ENCODE data around the gene EEIG1.

The EEIG1 gene

DNA sequence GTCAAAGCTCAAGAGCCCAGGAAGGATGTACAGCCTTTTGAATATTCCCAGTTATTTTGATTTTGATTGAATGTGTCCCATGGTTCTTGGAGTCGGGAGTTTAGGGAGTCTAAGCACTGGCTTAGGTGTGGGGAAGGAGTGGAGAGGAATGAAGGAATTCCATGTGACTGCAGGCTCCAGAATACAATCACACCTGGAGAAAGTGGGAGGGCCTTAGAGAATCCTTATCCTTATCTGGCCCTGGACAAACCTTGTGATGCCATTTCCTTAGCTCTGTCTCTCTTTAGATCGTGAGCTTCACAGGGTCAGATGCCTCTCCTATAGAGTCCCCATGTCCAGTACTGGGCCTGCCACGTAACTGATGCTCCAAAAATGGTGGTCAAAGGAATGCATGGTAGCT, 4.2 kb upstream of the EEIG1 start:
- TF ChIP-seq, protein P1, sequence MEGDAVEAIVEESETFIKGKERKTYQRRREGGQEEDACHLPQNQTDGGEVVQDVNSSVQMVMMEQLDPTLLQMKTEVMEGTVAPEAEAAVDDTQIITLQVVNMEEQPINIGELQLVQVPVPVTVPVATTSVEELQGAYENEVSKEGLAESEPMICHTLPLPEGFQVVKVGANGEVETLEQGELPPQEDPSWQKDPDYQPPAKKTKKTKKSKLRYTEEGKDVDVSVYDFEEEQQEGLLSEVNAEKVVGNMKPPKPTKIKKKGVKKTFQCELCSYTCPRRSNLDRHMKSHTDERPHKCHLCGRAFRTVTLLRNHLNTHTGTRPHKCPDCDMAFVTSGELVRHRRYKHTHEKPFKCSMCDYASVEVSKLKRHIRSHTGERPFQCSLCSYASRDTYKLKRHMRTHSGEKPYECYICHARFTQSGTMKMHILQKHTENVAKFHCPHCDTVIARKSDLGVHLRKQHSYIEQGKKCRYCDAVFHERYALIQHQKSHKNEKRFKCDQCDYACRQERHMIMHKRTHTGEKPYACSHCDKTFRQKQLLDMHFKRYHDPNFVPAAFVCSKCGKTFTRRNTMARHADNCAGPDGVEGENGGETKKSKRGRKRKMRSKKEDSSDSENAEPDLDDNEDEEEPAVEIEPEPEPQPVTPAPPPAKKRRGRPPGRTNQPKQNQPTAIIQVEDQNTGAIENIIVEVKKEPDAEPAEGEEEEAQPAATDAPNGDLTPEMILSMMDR (conservative IDR thresholded peaks at IDR 0.05): no peak
- no peak overlapping the region for H3K27ac ChIP-seq

DNA sequence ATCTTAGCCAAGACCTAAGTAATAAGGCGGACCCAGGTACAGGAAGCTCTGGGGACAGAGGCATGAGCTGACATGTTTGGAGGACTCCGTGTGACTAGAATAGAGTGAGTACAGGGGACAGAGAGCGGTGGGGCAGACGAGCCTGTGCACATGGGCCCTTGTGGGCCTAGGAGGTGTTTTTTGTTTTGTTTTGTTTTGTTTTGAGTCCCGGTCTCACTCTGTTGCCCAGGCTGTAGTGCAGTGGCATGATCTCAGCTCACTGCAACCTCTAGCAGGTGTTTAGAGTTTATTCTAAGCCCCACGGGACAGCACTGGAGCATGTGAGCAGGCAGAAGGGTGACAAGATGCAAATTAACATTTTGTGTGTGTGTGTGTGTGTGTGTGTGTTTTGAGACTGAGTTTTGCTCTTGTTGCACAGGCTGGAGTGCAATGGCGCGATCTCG, 3.1 kb upstream of the EEIG1 start:
- TF ChIP-seq, protein P1 (conservative IDR thresholded peaks at IDR 0.05): no peak
- H3K27ac ChIP-seq: no peak overlapping the region

DNA sequence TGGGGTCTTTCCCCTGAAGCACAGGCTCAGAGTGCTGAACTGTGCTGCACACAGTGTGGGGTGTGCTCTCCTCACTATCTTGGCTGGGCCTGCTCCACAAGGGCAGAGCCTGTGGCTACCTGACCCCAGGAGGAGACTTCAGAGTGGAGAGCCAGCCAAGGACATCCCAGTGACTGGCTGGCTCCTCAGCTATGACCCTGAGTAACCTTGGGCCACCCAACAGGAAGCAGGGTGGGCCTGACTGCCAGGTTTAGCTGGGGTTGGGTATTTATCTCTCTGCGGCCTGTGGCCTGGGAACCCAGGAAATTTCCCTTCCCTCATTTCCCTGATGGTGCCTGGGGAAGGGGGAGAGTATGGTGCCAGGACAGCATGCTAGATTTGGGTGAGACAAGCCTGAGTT, 2.1 kb upstream of the EEIG1 start:
- TF ChIP-seq, protein P1 (conservative IDR thresholded peaks at IDR 0.05): no peak
- peak overlapping the region; percentile 100; the same call in 1 of the 2 replicates for H3K27ac ChIP-seq

DNA sequence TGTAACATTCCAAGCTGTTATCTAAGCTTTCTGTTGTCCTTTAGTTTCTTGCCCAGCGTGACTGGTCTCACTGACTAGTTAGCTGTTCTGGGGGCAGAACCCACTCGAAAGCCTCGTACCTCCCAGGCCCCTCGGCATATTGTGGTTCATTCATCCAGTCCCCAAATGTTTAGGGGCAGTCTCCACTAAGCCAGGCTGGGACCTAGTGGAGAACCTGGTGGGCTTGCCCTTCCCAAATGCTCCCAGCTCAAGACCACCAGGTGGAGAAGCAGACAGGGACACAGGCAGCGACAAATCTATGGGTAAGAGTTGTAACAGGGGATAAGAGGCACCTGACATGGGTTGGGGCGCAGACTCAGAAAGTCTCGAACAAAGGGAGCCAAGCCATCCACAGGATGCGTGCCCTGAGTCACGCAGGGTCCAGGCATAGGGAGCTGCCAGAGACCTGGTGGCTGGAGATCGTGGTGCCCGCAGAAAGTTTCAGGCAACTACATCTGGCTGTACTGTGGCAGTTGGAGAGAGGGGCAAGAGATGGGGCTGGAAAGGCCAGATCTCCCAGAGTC, 851 bp upstream of the EEIG1 start:
- peak overlapping the region; percentile 100 for H3K27ac ChIP-seq

GRCh38 chr9:127980060-127980705, 606 bp downstream of the EEIG1 start:
- H3K27ac ChIP-seq: peak overlapping the region; percentile 100
- TF ChIP-seq, protein P1 (conservative IDR thresholded peaks at IDR 0.05): no peak

More for the DNA sequence above, 851 bp upstream of the EEIG1 start:
- TF ChIP-seq, protein P1 (conservative IDR thresholded peaks at IDR 0.05): no peak

DNA sequence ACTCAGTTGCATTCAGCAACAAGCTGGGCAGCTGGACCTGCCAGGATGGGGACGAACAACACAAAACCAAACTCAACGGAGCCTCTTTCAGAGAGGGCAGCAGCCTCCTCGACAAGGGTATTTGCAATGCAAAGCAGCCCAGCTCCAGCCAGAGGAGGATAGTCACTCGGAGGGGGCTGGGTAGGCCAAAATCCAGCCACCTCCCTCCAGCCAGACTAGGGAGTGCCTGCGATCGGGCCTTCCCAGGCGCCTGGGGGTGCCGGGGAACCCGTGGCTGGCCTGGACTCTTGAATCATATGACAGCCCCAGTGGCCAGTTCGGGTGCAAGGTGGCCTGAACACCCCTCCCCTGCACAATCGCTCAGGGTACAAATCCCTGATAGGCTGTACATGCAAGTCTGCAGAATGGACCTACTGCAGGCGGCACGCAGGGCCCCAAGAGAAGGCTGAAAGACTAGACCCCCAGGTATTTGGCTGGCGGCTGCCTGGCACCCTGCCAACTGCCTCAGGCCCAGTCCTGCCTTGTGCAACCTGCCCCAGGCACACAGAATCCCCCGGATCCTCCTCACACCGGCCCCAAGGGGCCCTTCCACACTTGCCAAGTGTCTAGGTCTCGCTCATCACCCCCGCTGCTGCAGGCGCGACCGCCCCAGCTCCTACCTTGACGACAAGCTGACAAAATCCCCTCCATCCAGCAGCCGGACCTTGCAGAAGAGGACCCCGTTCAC, 1.3 kb downstream of the EEIG1 start:
- TF ChIP-seq, protein P1 (conservative IDR thresholded peaks at IDR 0.05): no peak
- H3K27ac ChIP-seq: peak overlapping the region; percentile 100

DNA sequence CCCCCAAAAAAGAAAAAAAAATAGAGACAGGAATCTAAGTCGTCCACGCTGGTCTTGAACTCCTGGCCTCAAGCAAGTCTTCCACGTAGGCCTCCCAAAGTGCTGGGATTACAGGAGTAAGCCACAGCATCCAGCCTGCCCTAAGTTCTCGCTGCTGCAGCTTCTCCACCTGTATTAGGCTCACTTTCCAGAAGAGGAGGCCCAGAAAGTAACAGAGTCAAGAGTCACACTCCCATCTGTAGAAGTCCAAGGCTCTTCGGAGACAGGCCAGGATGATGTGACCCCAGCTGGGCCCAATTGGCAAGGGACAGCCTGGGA, 1.8 kb downstream of the EEIG1 start:
- TF ChIP-seq, protein P1 (conservative IDR thresholded peaks at IDR 0.05): no peak
- H3K27ac ChIP-seq: peak overlapping the region; percentile 100
